NCI-H1092 (cell line): ENCODE data around the gene FSTL3.

Experiments used
- DNase-seq: peaks from one replicate; lab custom pipeline; 2025; lab: John Stamatoyannopoulos, UW

FSTL3 gene

GRCh38 chr19:645912-646778 lies 30.0 kb upstream of the FSTL3 start:
- DNase-seq: no peak

GRCh38 chr19:646779-647565 lies 29.2 kb upstream of the FSTL3 start:
- no peak for DNase-seq

- no peak for DNase-seq
Observed at GRCh38 chr19:647566-648284, 28.5 kb upstream of the FSTL3 start.

DNA sequence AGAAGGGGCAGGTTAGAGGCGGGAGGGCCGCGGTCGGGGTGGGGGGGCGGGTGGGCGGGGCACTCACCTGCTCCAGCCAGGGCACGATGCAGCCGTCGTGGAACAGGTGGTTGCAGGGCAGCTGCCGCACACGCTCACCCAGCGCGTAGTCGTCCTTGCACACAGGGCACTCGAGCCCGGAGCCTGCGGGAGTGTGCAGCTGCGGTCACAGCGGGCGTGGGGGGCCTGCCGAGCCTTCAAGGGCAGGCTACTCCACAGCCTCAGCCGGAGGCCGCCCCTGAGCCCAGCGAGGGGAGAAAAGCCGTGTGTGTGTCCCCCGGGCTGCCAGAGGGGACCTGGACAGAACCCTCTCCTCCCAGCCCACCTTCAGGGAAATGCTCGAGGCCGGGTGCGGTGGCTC lies 27.9 kb upstream of the FSTL3 start:
- DNase-seq: no peak

DNA sequence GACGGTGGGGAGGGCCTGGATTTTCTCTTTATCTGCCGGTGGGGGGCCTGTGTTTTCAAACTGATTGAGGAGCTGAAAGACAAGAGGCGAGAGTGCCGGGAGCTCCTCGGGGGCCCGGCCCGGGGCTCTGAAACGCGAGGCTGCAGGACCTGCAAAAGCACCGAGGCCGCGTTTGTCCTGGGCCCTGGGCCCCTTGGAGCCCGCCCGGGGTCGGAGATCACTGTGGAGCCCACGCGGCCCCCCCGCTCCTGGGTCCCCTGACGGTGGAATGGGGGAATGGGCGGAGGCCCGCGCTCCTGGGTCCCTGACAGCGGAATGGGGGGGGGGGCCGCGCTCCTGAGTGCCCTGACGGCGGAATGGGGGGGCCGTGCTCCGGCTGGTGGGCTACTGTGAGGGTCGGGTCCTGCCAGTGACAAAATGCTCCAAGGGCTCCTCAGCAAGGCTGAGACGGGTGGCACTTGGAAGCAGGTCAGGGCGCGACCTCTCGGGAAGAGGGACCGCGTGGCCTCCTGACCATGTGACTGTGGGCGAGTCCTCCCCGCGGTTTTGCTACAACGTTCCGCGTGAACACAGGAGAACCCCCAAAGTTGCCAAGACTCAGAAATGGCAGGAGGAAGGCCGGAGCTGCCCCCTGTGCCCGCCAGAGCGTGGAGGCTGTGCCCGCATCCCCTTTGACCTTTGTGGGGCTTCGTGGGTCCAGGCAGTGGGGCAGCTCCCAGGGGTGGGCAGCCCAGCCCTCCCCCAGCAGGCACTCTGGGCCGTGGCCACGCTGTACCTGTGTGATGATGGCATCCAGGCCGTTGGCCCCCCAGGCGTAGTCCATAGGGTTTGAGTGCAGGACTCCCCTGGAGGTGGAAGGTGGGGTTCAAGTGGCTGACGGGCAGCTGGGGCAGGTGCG lies 27.0 kb upstream of the FSTL3 start:
- no peak for DNase-seq

- DNase-seq: no peak
Observed at GRCh38 chr19:650121-650520, 26.1 kb upstream of the FSTL3 start.

- DNase-seq: no peak
Observed at GRCh38 chr19:651114-651818, 24.9 kb upstream of the FSTL3 start.

- DNase-seq: no peak
Observed at GRCh38 chr19:651991-652390, 24.2 kb upstream of the FSTL3 start.

DNA sequence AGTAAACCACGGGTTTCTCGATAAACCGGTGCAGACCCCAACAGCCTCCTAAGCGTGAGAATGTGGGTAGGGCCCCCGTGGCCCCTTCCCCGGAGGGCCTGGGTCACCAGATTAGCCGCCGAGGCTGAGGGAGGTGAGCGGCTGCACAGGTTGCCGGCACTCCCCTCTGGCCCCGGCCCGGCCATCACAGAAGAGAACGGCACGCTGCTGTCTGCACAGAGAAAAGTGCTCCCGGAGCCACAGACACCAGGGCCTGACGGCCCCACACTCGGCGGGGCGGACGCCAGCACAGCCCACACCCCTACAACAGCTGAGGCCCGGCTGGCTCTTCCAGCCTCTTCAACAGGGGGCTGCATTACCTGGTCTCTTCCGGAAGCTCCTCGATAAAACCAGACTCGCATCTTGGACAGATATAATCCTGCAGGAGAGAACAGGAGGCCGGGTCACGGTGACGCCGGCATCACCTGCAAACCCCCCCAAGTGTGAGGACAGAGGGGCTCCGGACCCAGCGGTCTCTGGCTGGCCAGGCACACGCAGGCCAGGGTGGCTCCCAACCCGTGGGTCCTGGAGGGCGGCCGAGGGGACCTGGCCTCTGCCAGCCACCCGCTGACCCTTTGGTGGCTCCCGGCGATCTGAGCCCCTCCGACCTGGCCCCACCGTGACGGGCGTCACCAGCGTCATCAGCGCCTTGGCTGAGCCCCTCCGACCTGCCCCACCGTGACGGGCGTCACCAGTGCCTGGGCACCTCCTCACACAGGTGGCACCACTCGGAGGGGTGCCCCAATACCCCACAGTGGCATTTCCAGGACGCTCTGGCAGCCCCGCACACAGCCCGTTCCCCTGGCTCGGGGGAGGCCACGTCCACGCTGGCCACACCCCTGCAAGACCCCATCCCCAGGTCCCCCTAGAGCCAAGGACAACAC lies 23.5 kb upstream of the FSTL3 start:
- no peak for DNase-seq

DNA sequence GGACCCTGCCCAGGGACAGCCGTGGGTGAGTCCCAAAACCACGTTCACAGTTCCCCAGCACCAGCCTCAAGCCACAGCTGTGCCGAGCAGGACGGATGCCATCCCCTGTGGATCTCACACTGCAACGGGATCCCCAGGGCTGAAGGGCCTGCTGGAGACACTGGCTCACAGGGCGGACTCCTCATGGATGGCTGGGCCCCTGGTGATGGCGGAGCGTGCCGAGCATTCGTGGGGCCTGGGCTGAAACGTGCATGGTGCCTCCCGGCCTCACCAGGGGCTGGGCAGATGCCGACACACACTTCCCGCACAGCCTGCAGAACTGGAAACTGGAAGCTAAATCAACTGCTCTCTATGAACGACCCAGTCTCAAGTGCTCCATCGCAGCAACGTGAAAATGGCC lies 22.8 kb upstream of the FSTL3 start:
- DNase-seq: no peak

- no peak for DNase-seq
Observed at GRCh38 chr19:655691-656090, 20.5 kb upstream of the FSTL3 start.

DNA sequence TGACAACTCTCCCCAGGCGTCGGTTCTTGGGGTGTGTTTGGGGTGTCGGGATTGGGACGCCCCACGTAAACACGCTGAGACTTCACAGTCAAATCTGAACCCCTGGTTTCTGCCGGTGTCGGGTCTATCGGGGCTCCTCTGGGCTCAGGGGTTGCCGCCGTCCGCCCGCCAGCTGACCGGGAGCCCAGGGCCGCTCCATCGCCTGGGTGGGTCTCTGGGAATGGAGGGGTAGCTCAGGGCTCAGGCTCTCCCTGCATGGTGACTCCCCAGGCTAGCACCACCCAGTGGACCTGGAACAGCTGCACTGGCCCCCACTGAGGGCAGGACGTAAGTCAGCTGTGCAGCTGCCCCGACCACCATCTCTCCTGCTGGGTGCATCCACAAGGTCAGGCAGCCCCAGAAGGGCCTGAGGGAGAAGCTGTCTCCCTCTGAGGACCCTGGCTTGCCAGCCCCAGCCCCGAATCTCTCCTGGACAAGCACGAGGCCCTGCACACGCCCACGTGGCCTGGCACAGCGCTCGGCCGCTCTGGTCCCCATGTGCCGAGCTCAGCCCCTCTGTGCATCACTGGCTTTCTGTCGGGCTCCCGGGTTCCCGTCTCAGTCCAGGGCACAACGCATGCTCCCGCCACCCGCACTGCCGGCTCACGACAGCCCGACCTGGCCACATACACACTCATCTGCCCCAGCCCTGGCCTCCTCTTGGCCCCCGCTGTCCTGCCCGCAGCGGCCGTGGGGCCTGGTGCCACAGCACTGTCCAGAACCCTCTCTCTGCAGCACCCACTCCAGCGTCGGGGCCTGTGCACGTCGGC lies 19.2 kb upstream of the FSTL3 start:
- DNase-seq: no peak

GRCh38 chr19:657611-658010 lies 18.6 kb upstream of the FSTL3 start:
- DNase-seq: no peak

DNA sequence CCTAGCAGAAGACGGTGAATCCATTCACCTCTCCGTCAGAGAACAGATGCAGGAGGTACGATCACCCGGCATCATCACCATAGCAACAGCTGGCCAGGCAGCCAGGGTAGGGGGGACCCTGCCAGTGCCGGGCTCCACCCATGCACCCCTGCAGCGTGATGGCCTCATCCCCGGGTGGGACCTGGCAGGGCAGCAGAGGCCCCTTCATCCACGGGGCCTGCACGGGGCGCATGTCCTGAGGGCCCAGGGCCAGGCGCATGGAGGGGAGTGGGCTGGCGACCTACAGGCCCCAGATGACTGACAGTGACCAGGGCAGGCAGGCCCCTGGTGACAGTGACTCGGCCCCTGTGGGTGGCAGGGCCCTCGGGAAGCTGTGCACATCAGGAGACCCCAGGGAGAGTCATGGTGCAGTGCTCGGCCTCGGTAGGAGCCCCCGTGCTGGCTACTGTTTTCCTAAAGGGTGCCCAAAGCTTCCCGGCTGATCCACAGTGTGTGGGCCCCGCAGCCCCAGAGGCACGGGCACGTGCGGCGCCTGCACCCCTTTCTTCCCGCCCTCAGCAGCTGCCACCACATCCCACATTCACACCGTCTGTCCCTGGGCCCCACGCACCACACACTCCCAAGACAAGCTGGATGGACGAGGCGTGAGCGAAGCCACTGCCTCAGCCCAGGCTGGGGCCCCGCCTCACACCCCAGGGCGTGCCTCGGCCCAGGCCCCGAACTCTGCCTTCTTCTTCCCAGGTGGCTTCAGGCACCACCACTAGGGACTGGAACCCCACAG lies 17.9 kb upstream of the FSTL3 start:
- no peak for DNase-seq

GRCh38 chr19:658916-659839 lies 17.0 kb upstream of the FSTL3 start:
- no peak for DNase-seq

- DNase-seq: no peak
Observed at GRCh38 chr19:660793-661426, 15.3 kb upstream of the FSTL3 start.
